Measurements from ENCODE around the gene CHID1.

The CHID1 gene

GRCh38 chr11:933142-933851, 22.7 kb upstream of the CHID1 start:
- no peak for DNase-seq (ENCODE audit: low spot score)

GRCh38 chr11:932435-932834, 21.8 kb upstream of the CHID1 start:
- no peak for DNase-seq (ENCODE audit: low spot score)

- peak; percentile 61 for DNase-seq (ENCODE audit: low spot score)
These were observed 20.8 kb upstream of the CHID1 start for GRCh38 chr11:931385-931784.

GRCh38 chr11:929405-929804, 18.8 kb upstream of the CHID1 start:
- DNase-seq (ENCODE audit: low spot score): no peak

GRCh38 chr11:928786-929185, 18.2 kb upstream of the CHID1 start:
- no peak for DNase-seq (ENCODE audit: low spot score)

GRCh38 chr11:927871-928270, 17.3 kb upstream of the CHID1 start:
- DNase-seq (ENCODE audit: low spot score): no peak

GRCh38 chr11:926341-926916, 15.8 kb upstream of the CHID1 start:
- DNase-seq (ENCODE audit: low spot score): peak; percentile 89

- DNase-seq (ENCODE audit: low spot score): peak; percentile 99
These were observed 15.1 kb upstream of the CHID1 start, which contains the start of gene AP2A2 for GRCh38 chr11:925496-926301. Gene AP2A2 (plus strand): TSS chr11:925870. CDS start chr11:926022, 152 bp downstream.

- DNase-seq (ENCODE audit: low spot score): no peak
These were observed 14.5 kb upstream of the CHID1 start for GRCh38 chr11:925158-925495.

- no peak for DNase-seq (ENCODE audit: low spot score)
These were observed 14.0 kb upstream of the CHID1 start for GRCh38 chr11:924406-925157.

- no peak for DNase-seq (ENCODE audit: low spot score)
These were observed 13.2 kb upstream of the CHID1 start for GRCh38 chr11:923691-924405.

- no peak for DNase-seq (ENCODE audit: low spot score)
These were observed 11.5 kb upstream of the CHID1 start for GRCh38 chr11:921921-922678.

- DNase-seq (ENCODE audit: low spot score): no peak
These were observed 6.8 kb upstream of the CHID1 start for GRCh38 chr11:917426-917825.

GRCh38 chr11:914747-915501, 4.3 kb upstream of the CHID1 start:
- no peak for DNase-seq (ENCODE audit: low spot score)

- no peak for DNase-seq (ENCODE audit: low spot score)
These were observed 3.6 kb upstream of the CHID1 start for GRCh38 chr11:914204-914603.

- no peak for DNase-seq (ENCODE audit: low spot score)
These were observed 2.4 kb upstream of the CHID1 start for GRCh38 chr11:913043-913442.

- no peak for DNase-seq (ENCODE audit: low spot score)
These were observed 1.7 kb upstream of the CHID1 start for GRCh38 chr11:912266-912665.

- no peak for DNase-seq (ENCODE audit: low spot score)
These were observed 1.2 kb upstream of the CHID1 start for GRCh38 chr11:911890-912219.

- peak; percentile 75 for DNase-seq (ENCODE audit: low spot score)
These were observed 650 bp upstream of the CHID1 start for GRCh38 chr11:911031-911889.

Data from GM03348 (cell line).